Neural progenitor cell (in vitro differentiated cells): ENCODE results near the gene CRYGS. TPM values are rescaled to one million over a fixed set of nuclear protein-coding genes. Genes with fewer than 3 reads are reported as not detected.

Experiments
- DNase-seq: peaks from one replicate; pipeline ENCODE4 v3.0.0-alpha.2; 2016; ENCODE audit warnings: low spot score
- H2AFZ ChIP-seq: fragments of 200-600 bp; sonication (generic); replicated peaks from 2 replicates; pipeline ENCODE4 v1.6.1; 2016; ENCODE audit warnings: antibody characterized with exemption
- H3F3A ChIP-seq: fragments of 200-600 bp; sonication (generic); 2 replicates; pipeline ENCODE4 v1.6.1; 2016; ENCODE audit warnings: antibody characterized with exemption, low read depth
- H3K27ac ChIP-seq: fragments of 200-600 bp; sonication (generic); 2 replicates; pipeline ENCODE4 v1.5.1; 2016; ENCODE audit warnings: mild to moderate bottlenecking
- H3K27me3 ChIP-seq: fragments of 200-600 bp; sonication (generic); 2 replicates; pipeline ENCODE4 v1.6.1; 2016; ENCODE audit warnings: mild to moderate bottlenecking, moderate library complexity
- H3K36me3 ChIP-seq: fragments of 200-600 bp; sonication (generic); 2 replicates; pipeline ENCODE4 v1.5.1; 2016
- H3K4me1 ChIP-seq: fragments of 200-600 bp; sonication (generic); 2 replicates; pipeline ENCODE4 v1.6.1; 2016; ENCODE audit warnings: mixed run types
- H3K4me2 ChIP-seq: fragments of 200-600 bp; sonication (generic); 2 replicates; pipeline ENCODE4 v1.6.1; 2016
- H3K4me3 ChIP-seq: fragments of 200-600 bp; sonication (generic); 2 replicates; pipeline ENCODE4 v1.5.1; 2016
- H3K79me2 ChIP-seq: fragments of 200-600 bp; sonication (generic); 2 replicates; pipeline ENCODE4 v1.6.1; 2016; ENCODE audit warnings: low read depth
- H3K9ac ChIP-seq: fragments of 200-600 bp; sonication (generic); 2 replicates; pipeline ENCODE4 v1.6.1; 2016
- H3K9me3 ChIP-seq: fragments of 200-600 bp; sonication (generic); 2 replicates; pipeline ENCODE4 v1.5.1; 2016; ENCODE audit warnings: low read depth
- H4K20me1 ChIP-seq: fragments of 200-600 bp; sonication (generic); 2 replicates; pipeline ENCODE4 v1.6.1; 2016; ENCODE audit warnings: low read depth
- H3K27ac Mint-ChIP-seq: 3 replicates; pipeline ENCODE4 v1.8.0; 2021; ENCODE audit warnings: mixed read lengths
- H3K27me3 Mint-ChIP-seq: 2 replicates; pipeline ENCODE4 v1.8.0; 2022; ENCODE audit warnings: low read depth, mild to moderate bottlenecking, inconsistent platforms, moderate library complexity, mixed read lengths; ENCODE audit not compliant: insufficient read depth
- H3K36me3 Mint-ChIP-seq: 3 replicates; pipeline ENCODE4 v1.8.0; 2021; ENCODE audit warnings: mixed read lengths
- H3K4me1 Mint-ChIP-seq: 3 replicates; pipeline ENCODE4 v1.8.0; 2021; ENCODE audit warnings: mixed read lengths
- H3K4me3 Mint-ChIP-seq: 3 replicates; pipeline ENCODE4 v1.8.0; 2021; ENCODE audit warnings: mild to moderate bottlenecking, moderate library complexity, mixed read lengths
- H3K9me3 Mint-ChIP-seq: 3 replicates; pipeline ENCODE4 v1.8.0; 2020; ENCODE audit warnings: mixed read lengths
- CTCF ChIP-seq: fragments of 200-600 bp; sonication (generic); IDR thresholded peaks from 2 replicates; pipeline ENCODE4 v1.5.1; 2017; ENCODE audit warnings: antibody characterized with exemption, mild to moderate bottlenecking
- EZH2 ChIP-seq: fragments of 200-600 bp; sonication (generic); IDR thresholded peaks from 2 replicates; pipeline ENCODE4 v1.6.1; 2017; ENCODE audit warnings: antibody characterized with exemption, mild to moderate bottlenecking, moderate library complexity
- EZH2phosphoT487 ChIP-seq: fragments of 200-600 bp; sonication (generic); IDR thresholded peaks from 2 replicates; pipeline ENCODE4 v1.6.1; 2017; ENCODE audit warnings: antibody characterized with exemption
- total RNA-seq: library from RNA; depleted of rRNA; stranded (reverse); fragments of >200 nt; gene quantifications from 2 replicates; pipeline ENCODE4 v1.2.3, GENCODE V29; 2015; ENCODE audit warnings: low replicate concordance

The CRYGS gene
- total RNA-seq, 1 donor from 2014 or later: 1.1 TPM

GRCh38 chr3:186582541-186582940 lies 38.4 kb upstream of the CRYGS start:
- Mint-ChIP-seq H3K9me3 (no peaks in the 10 kb centered on the region), H3K4me3 (no peak overlapping the region), H3K27ac (no peak overlapping the region), H3K27me3 (no peaks in the 10 kb centered on the region), H3K36me3 (peaks cover 8% of the 10 kb centered on the region), H3K4me1 (no peaks in the 10 kb centered on the region)
- DNase-seq: no peak
- H4K20me1 ChIP-seq: no peaks in the 10 kb centered on the region
- no peak overlapping the region for H3K4me3 ChIP-seq
- no peak overlapping the region for H2AFZ ChIP-seq
- no peaks in the 10 kb centered on the region for H3K4me1 ChIP-seq
- peaks cover 12% of the 10 kb centered on the region for H3K36me3 ChIP-seq
- no peak overlapping the region for H3K9ac ChIP-seq
- no peak overlapping the region for H3K27ac ChIP-seq
- no peaks in the 10 kb centered on the region for H3K27me3 ChIP-seq
- no peaks in the 10 kb centered on the region for H3K79me2 ChIP-seq
- TF ChIP-seq EZH2 (no peak), EZH2phosphoT487 (no peak), CTCF (no peak)
- H3K9me3 ChIP-seq: no peaks in the 10 kb centered on the region
- no peak overlapping the region for H3K4me2 ChIP-seq
- peaks cover 6% of the 10 kb centered on the region for H3F3A ChIP-seq

GRCh38 chr3:186580785-186581184 lies 36.6 kb upstream of the CRYGS start:
- H3K4me2 ChIP-seq: no peak overlapping the region
- H3K36me3 ChIP-seq: peaks cover 20% of the 10 kb centered on the region
- no peaks in the 10 kb centered on the region for H3K4me1 Mint-ChIP-seq
- H3K4me3 ChIP-seq: no peak overlapping the region
- H3F3A ChIP-seq: peaks cover 6% of the 10 kb centered on the region
- H4K20me1 ChIP-seq: no peaks in the 10 kb centered on the region
- H3K9me3 ChIP-seq: no peaks in the 10 kb centered on the region
- no peak for DNase-seq
- H3K27ac ChIP-seq: no peak overlapping the region
- H3K27me3 Mint-ChIP-seq: no peaks in the 10 kb centered on the region
- H3K79me2 ChIP-seq: no peaks in the 10 kb centered on the region
- H3K4me3 Mint-ChIP-seq: no peak overlapping the region
- no peaks in the 10 kb centered on the region for H3K9me3 Mint-ChIP-seq
- no peak overlapping the region for H3K27ac Mint-ChIP-seq
- TF ChIP-seq EZH2phosphoT487 (no peak), EZH2 (no peak), CTCF (no peak)
- no peaks in the 10 kb centered on the region for H3K27me3 ChIP-seq
- no peak overlapping the region for H2AFZ ChIP-seq
- peaks cover 8% of the 10 kb centered on the region for H3K36me3 Mint-ChIP-seq
- H3K4me1 ChIP-seq: no peaks in the 10 kb centered on the region
- no peak overlapping the region for H3K9ac ChIP-seq

GRCh38 chr3:186577521-186577920 lies 33.3 kb upstream of the CRYGS start:
- no peaks in the 10 kb centered on the region for H3K4me1 ChIP-seq
- no peak overlapping the region for H3K4me3 Mint-ChIP-seq
- no peak overlapping the region for H3K4me3 ChIP-seq
- H3K79me2 ChIP-seq: peaks cover 17% of the 10 kb centered on the region
- no peaks in the 10 kb centered on the region for H3K27me3 Mint-ChIP-seq
- no peak overlapping the region for H3K27ac Mint-ChIP-seq
- H3K9ac ChIP-seq: no peak overlapping the region
- no peak overlapping the region for H2AFZ ChIP-seq
- TF ChIP-seq EZH2phosphoT487 (no peak), EZH2 (no peak), CTCF (no peak)
- no peak overlapping the region for H3K4me2 ChIP-seq
- H3K9me3 Mint-ChIP-seq: no peaks in the 10 kb centered on the region
- H3K4me1 Mint-ChIP-seq: no peaks in the 10 kb centered on the region
- DNase-seq: no peak
- no peaks in the 10 kb centered on the region for H3K27me3 ChIP-seq
- peaks cover 24% of the 10 kb centered on the region for H3K36me3 ChIP-seq
- no peaks in the 10 kb centered on the region for H3K9me3 ChIP-seq
- no peak overlapping the region for H3K27ac ChIP-seq
- peaks cover 1% of the 10 kb centered on the region for H3K36me3 Mint-ChIP-seq
- peaks cover 5% of the 10 kb centered on the region for H3F3A ChIP-seq
- no peaks in the 10 kb centered on the region for H4K20me1 ChIP-seq

- Histone ChIP-seq H2AFZ (no peak overlapping the region), H4K20me1 (no peaks in the 10 kb centered on the region), H3K9ac (peak overlapping the region; percentile 94), H3K4me1 (peaks cover 6% of the 10 kb centered on the region), H3K79me2 (peaks cover 43% of the 10 kb centered on the region), H3K4me3 (peak overlapping the region; percentile 72), H3K27me3 (no peaks in the 10 kb centered on the region), H3F3A (peaks cover 9% of the 10 kb centered on the region), H3K9me3 (no peaks in the 10 kb centered on the region), H3K4me2 (peak overlapping the region; percentile 88), H3K36me3 (peaks cover 7% of the 10 kb centered on the region), H3K27ac (no peak overlapping the region)
- H3K27ac Mint-ChIP-seq: no peak overlapping the region
- peak overlapping the region; percentile 97 for H3K4me3 Mint-ChIP-seq
- H3K4me1 Mint-ChIP-seq: peaks cover 28% of the 10 kb centered on the region
- peaks cover 6% of the 10 kb centered on the region for H3K27me3 Mint-ChIP-seq
- no peak for DNase-seq
- no peaks in the 10 kb centered on the region for H3K9me3 Mint-ChIP-seq
- H3K36me3 Mint-ChIP-seq: no peaks in the 10 kb centered on the region
- TF ChIP-seq EZH2 (no peak), EZH2phosphoT487 (no peak), CTCF (no peak)
Observed at GRCh38 chr3:186571644-186572013, 27.4 kb upstream of the CRYGS start.
